Panc1 (cell line): Measurements from ENCODE around the gene GRHL1. TPM values are rescaled to one million over a fixed set of nuclear protein-coding genes. Genes with fewer than 3 reads are reported as not detected.

Experiments
- ATAC-seq: fragments of 200-7000 bp; cut with Tn5 transposase; 2 replicates; pipeline ENCODE4 v1.9.1; 2020; ENCODE audit warnings: mild to moderate bottlenecking, moderate library complexity
- BruUV-seq: library from RNA; stranded (reverse); fragments of 400-500 nt; replicated peaks from 2 replicates; lab custom pipeline; 2021; lab: Mats Ljungman, UMichigan
- CTCF ChIA-PET: fragments of 300-600 bp; sonication (Branson Sonifier 250); formaldehyde crosslinking; loops from one replicate; lab custom pipeline; 2022; ENCODE audit warnings: antibody characterized with exemption; lab: Charles Lee
- POLR2A ChIA-PET: fragments of 300-600 bp; sonication (Branson Sonifier 250); formaldehyde crosslinking; loops from one replicate; lab custom pipeline; 2022; ENCODE audit warnings: antibody characterized with exemption; lab: Charles Lee
- DNase-seq: peaks from one replicate; pipeline ENCODE4 v3.0.0-alpha.2; 2010; ENCODE audit warnings: low read depth, low spot score
- H3K27ac ChIP-seq: 2 replicates; pipeline ENCODE4 v1.5.1; 2011; ENCODE audit warnings: mild to moderate bottlenecking, low read length, inconsistent platforms
- H3K27me3 ChIP-seq: fragments of 200-500 bp; sonication (Bioruptor generic); 2 replicates; pipeline ENCODE4 v1.6.0; 2014; ENCODE audit warnings: low read length, inconsistent platforms; ENCODE audit not compliant: control insufficient read depth, insufficient read depth
- H3K36me3 ChIP-seq: fragments of 200-500 bp; sonication (Bioruptor generic); 2 replicates; pipeline ENCODE4 v1.5.1; 2014; ENCODE audit warnings: inconsistent platforms, mild to moderate bottlenecking, low read length, moderate library complexity; ENCODE audit not compliant: control insufficient read depth, insufficient read depth
- H3K4me1 ChIP-seq: 2 replicates; pipeline ENCODE4 v1.5.1; 2011; ENCODE audit warnings: inconsistent platforms, mild to moderate bottlenecking, low read length, moderate library complexity; ENCODE audit not compliant: control insufficient read depth, insufficient read depth
- H3K4me3 ChIP-seq, 2 experiments: 2 replicates each; pipeline ENCODE4 v1.5.1; 2011 to 2012; ENCODE audit warnings: low read depth in 2 of 2, low read length in 2 of 2, mild to moderate bottlenecking in 2 of 2, inconsistent platforms in 1 of 2, moderate library complexity in 1 of 2
- H3K9me3 ChIP-seq: fragments of 200-500 bp; sonication (Bioruptor generic); 2 replicates; pipeline ENCODE4 v1.5.1; 2014; ENCODE audit warnings: low read depth, mild to moderate bottlenecking, inconsistent platforms, low read length, moderate library complexity; ENCODE audit not compliant: control insufficient read depth, insufficient read depth
- CTCF ChIP-seq: fragments of 450-650 bp; IDR thresholded peaks from 2 replicates; pipeline ENCODE4 v1.5.1; 2017; ENCODE audit warnings: mild to moderate bottlenecking
- POLR2AphosphoS5 ChIP-seq: IDR thresholded peaks from 2 replicates; pipeline ENCODE4 v1.6.1; 2012; ENCODE audit warnings: mild to moderate bottlenecking, low read depth, low read length, moderate library complexity
- REST ChIP-seq, 2 experiments: IDR thresholded peaks; 2 replicates each; pipeline ENCODE4 v1.6.1; 2011 to 2012; ENCODE audit warnings: low read depth in 2 of 2, control low read depth in 1 of 2, low read length in 1 of 2, mild to moderate bottlenecking in 1 of 2, moderate library complexity in 1 of 2; ENCODE audit not compliant: insufficient read depth in 1 of 2
- SIN3A ChIP-seq: IDR thresholded peaks from 2 replicates; pipeline ENCODE4 v1.6.1; 2012; ENCODE audit warnings: low read depth, mild to moderate bottlenecking, low read length, moderate library complexity, borderline replicate concordance; ENCODE audit not compliant: insufficient read depth
- TCF7L2 ChIP-seq: IDR thresholded peaks from 2 replicates; pipeline ENCODE4 v1.6.1; 2011; ENCODE audit warnings: mild to moderate bottlenecking, low read depth, low read length, inconsistent platforms
- in situ Hi-C: cut with HindIII; loops from 2 replicates; pipeline ENCODE4 v1.10.0; 2016; ENCODE audit warnings: low sequenced_read_pairs, low pct_unique_long_range_greater_than_20kb
- intact Hi-C: fragments of 100-400 bp; cut with micrococcal nuclease; formaldehyde crosslinking; loops from one replicate; pipeline ENCODE4 v1.10.0; 2022; ENCODE audit not compliant: unreplicated experiment
- total RNA-seq: library from RNA; stranded (reverse); gene quantifications from one replicate; pipeline ENCODE4 v1.2.1, GENCODE V29; 2021; ENCODE audit not compliant: unreplicated experiment

The GRHL1 gene
- total RNA-seq, 1 experiment from 2014 or later: 4.7 TPM

- DNase-seq: no peak
- in situ Hi-C loops (no loop called here), intact Hi-C loops (no loop called here)
- Histone ChIP-seq H3K27ac (no peak overlapping the region), H3K9me3 (no peaks in the 10 kb centered on the region), H3K27me3 (no peaks in the 10 kb centered on the region), H3K4me3 (no peak overlapping the region), H3K4me1 (peaks cover 18% of the 10 kb centered on the region), H3K36me3 (no peaks in the 10 kb centered on the region)
- TF ChIP-seq POLR2AphosphoS5: no peak
- no peak for TF ChIP-seq REST (IDR thresholded peaks at IDR 0.05; ENCODE audit: insufficient read depth in 1 of 2, low read depth in 2 of 2, low read length in 1 of 2)
- TF ChIP-seq CTCF: no peak
- no peak for TF ChIP-seq SIN3A
- TF ChIP-seq TCF7L2: no peak
- POLR2A ChIA-PET: interaction anchor here (0.6 kb wide), 1 partner anchor 461 kb away, joined by 3 read pairs; no protein-coding TSS in a partner anchor
- no TSS peak for BruUV-seq
- ATAC-seq: no peak
- CTCF ChIA-PET: interaction anchor here (0.7 kb wide), 2 partner anchors 210 to 366 kb away, joined by 8 read pairs; no protein-coding TSS in a partner anchor
These were observed 88.3 kb downstream of the GRHL1 start for GRCh38 chr2:10039658-10040410.

GRCh38 chr2:10041711-10042110 is 90.2 kb downstream of the GRHL1 start:
- peak overlapping the region; percentile 84 for H3K27ac ChIP-seq
- no peaks in the 10 kb centered on the region for H3K9me3 ChIP-seq
- no peaks in the 10 kb centered on the region for H3K36me3 ChIP-seq
- peaks cover 10% of the 10 kb centered on the region for H3K4me1 ChIP-seq
- no TSS peak for BruUV-seq
- in situ Hi-C loops: no loop called here
- ChIA-PET CTCF (interaction anchor here (0.6 to 1.4 kb wide), 2 partner anchors 57 to 239 kb away, joined by 3 to 6 read pairs; no protein-coding TSS in a partner anchor), POLR2A (no interaction called here)
- TF ChIP-seq REST (IDR thresholded peaks at IDR 0.05; ENCODE audit: insufficient read depth in 1 of 2, low read depth in 2 of 2, low read length in 1 of 2) (no peak), POLR2AphosphoS5 (no peak), TCF7L2 (no peak), SIN3A (no peak), CTCF (no peak)
- DNase-seq (no peak), ATAC-seq (no peak)
- H3K4me3 ChIP-seq: no peak overlapping the region
- intact Hi-C loops: no loop called here
- H3K27me3 ChIP-seq: no peaks in the 10 kb centered on the region
